HG02973 (cell line): ENCODE measurements around the gene PODXL2.
"Not testable (repeated sequence)": the region's sequence is repeated elsewhere in the genome, so short reads cannot be mapped to it uniquely, and the experiment has no call there.

Experiments used
- ATAC-seq: cut with Tn5 transposase; IDR thresholded peaks from one replicate; pipeline ENCODE4 v1.9.1; 2021; ENCODE audit warnings: moderate library complexity; ENCODE audit not compliant: unreplicated experiment

Gene PODXL2

GRCh38 chr3:127674101-127674721 is 45.2 kb downstream of the PODXL2 start:
- no peak for ATAC-seq

- no peak for ATAC-seq
Observed at GRCh38 chr3:127674790-127675189, 45.8 kb downstream of the PODXL2 start.

- ATAC-seq: no peak
Observed at GRCh38 chr3:127675651-127676391, 46.8 kb downstream of the PODXL2 start.

GRCh38 chr3:127676456-127676855 is 47.5 kb downstream of the PODXL2 start:
- ATAC-seq: no peak

- no peak for ATAC-seq
Observed at GRCh38 chr3:127676921-127677351, 48.0 kb downstream of the PODXL2 start.

- no peak for ATAC-seq
Observed at GRCh38 chr3:127677541-127678314, 48.7 kb downstream of the PODXL2 start.

GRCh38 chr3:127678315-127678599 is 49.3 kb downstream of the PODXL2 start:
- ATAC-seq: no peak

GRCh38 chr3:127678611-127679533 is 49.9 kb downstream of the PODXL2 start:
- no peak for ATAC-seq

GRCh38 chr3:127679534-127680145 is 50.7 kb downstream of the PODXL2 start:
- ATAC-seq: no peak

- no peak for ATAC-seq
Observed at GRCh38 chr3:127680146-127680661, 51.2 kb downstream of the PODXL2 start.

GRCh38 chr3:127680798-127681221 is 51.8 kb downstream of the PODXL2 start:
- ATAC-seq: no peak

GRCh38 chr3:127682175-127682554 is 53.2 kb downstream of the PODXL2 start:
- ATAC-seq: not testable (repeated sequence)

- ATAC-seq: no peak
Observed at GRCh38 chr3:127682561-127682960, 53.6 kb downstream of the PODXL2 start.

GRCh38 chr3:127684871-127685707 is 56.1 kb downstream of the PODXL2 start:
- ATAC-seq: no peak

- no peak for ATAC-seq
Observed at GRCh38 chr3:127685708-127686511, 56.9 kb downstream of the PODXL2 start.

- no peak for ATAC-seq
Observed at GRCh38 chr3:127686512-127686894, 57.5 kb downstream of the PODXL2 start.

- no peak for ATAC-seq
Observed at GRCh38 chr3:127687228-127687737, 58.3 kb downstream of the PODXL2 start.

- ATAC-seq: no peak
Observed at GRCh38 chr3:127688022-127688415, 59.0 kb downstream of the PODXL2 start.
